Amniotic epithelial cell (primary cell): ENCODE data around the gene VGF.
"Not testable (repeated sequence)": the region's sequence is repeated elsewhere in the genome, so short reads cannot be mapped to it uniquely, and the experiment has no call there.

Experiments used
- DNase-seq: peaks from one replicate; pipeline ENCODE4 v3.0.0-alpha.2; 2010; ENCODE audit warnings: low read depth

Gene VGF

DNA sequence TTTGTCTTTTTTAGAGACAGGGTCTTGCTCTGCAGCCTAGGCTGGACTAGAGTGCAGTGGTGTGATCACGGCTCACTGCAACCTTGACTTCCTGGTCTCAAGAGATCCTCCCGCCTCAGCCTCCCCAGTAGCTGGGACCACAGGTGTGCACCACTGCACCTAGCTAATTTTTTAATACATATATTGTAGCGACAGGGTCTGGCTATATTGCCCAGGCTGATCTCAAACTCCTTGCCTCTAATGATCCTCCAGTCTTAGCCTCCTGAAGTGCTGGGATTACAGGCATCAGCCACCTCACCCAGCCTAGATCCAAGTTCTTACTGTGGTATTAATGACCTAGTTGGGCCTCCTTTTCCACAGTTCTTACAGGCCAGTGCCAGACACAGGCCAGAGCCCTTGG is 50.2 kb downstream of the VGF start:
- DNase-seq: no peak

DNA sequence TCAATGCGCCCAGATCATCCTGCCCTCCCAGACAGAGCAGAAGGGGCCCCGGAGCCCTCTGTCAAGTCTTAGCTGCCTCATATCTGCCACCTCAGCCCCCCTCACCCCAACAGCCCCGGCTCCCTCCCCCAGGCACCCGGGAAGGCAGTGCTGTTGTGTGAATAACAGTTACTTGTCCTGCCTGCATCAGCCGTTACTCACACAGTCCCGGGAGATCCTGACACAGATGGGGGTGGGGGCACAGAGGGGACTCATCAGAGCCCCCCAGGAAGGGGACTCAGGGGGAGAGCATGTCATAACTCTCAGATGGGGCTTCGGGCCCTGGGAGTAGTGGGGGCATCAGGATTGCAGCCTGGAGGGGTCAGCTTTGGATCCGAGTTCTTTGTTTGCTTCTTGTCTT is 50.9 kb downstream of the VGF start:
- peak; percentile 54 for DNase-seq

- DNase-seq: no peak
Measured at GRCh38 chr7:101113836-101114235, 51.5 kb downstream of the VGF start.

- DNase-seq: not testable (repeated sequence)
Measured at GRCh38 chr7:101113140-101113539, 52.2 kb downstream of the VGF start.
